ENCODE measurements around the gene CFAP126. TPM values are rescaled to one million over a fixed set of nuclear protein-coding genes. Genes with fewer than 3 reads are reported as not detected.
"Not testable (repeated sequence)": the region's sequence is repeated elsewhere in the genome, so short reads cannot be mapped to it uniquely, and the experiment has no call there.

The CFAP126 gene
- total and polyA plus RNA-seq, 9 donors, result 0.11 to 15.2 (median 1.7) TPM; not detected in 4

DNA sequence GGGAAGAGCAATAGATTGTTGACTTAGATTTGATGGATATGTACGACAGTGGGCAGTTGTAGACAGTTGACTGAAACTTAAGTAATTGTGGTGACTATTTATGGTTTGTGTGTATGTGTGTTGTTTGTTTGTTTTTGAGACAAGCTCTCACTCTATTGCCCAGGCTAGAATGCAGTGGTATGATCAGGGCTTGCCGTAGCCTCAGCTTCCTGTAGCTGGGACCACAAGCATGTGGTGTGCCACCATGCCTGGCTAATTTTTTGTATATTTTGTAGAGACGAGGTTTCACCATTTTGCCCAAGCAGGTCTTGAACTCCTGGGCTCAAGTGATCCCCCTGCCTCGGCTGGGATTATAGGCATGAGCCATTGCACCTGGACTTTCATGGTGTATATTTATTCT, 43.7 kb downstream of the CFAP126 start:
- no peaks in the 10 kb centered on the region for H3K9me3 ChIP-seq
- no peak overlapping the region for H3K27ac ChIP-seq
- peaks cover 1% of the 10 kb centered on the region for H3K4me1 ChIP-seq (ENCODE audit: insufficient read depth)
- no peak for DNase-seq
- H3K4me3 ChIP-seq, result no peak overlapping the region
- H3K36me3 ChIP-seq, result no peaks in the 10 kb centered on the region
- intact Hi-C loops (cut with DNase I), result no loop called here
- no peaks in the 10 kb centered on the region for H3K27me3 ChIP-seq
- TF ChIP-seq POLR2A (IDR thresholded peaks at IDR 0.05), result no peak
- WGBS, 3 donors, result 77 to 87% (median 80%) methylated on average over 4 of the region's 4 CpGs

DNA sequence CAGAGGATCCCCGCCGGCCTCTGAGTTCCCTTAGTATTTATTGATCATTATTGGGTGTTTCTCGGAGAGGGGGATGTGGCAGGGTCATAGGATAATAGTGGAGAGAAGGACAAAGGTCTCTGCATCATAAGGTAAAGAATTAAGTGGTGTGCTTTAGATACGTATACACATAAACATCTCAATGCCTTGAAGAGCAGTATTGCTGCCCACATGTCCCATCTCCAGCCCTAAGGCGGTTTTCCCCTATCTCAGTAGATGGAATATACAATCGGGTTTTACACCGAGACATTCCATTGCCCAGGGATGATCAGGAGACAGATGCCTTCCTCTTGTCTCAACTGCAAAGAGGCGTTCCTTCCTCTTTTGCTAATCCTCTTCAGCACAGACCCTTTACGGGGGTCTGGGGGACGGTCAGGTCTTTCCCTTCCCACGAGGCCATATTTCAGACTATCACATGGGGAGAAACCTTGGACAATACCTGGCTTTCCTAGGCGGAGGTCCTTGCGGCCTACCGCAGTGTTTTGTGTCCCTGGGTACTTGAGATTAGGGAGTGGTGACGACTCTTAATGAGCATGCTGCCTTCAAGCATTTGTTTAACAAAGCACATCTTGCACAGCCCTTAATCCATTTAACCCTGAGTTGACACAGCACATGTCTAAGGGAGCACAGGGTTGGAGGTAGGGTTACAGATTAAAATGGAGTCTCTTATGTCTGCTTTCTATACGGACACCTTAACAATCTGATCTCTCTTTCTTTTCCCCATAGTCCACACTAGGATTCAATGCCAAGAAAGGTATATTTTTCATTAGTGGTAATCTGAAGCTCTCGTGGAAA, 51.6 kb downstream of the CFAP126 start:
- H3K27ac ChIP-seq; H3K9me3 ChIP-seq; H3K4me1 ChIP-seq (ENCODE audit: insufficient read depth); intact Hi-C loops (cut with DNase I); H3K27me3 ChIP-seq; H3K4me3 ChIP-seq; H3K36me3 ChIP-seq; DNase-seq: not testable (repeated sequence)
- 72 to 78% (median 75%) methylated on average over 17 of the region's 17 CpGs for WGBS, 3 donors

Small RNAs within 50 kb of the gene (small RNA-seq; reads per million reads assigned to genes)
- gene AL592295.2 (not detected), gene RNU6-481P (not detected)

Other genes starting within 250 kb of the CFAP126 start
- 10 to 100 TPM; 18.1 to 54.0 (median 46.9) TPM for gene PFDN2, start 249.8 kb downstream of the CFAP126 start, total RNA-seq
- gene PFDN2, start 249.8 kb downstream of the CFAP126 start, polyA plus RNA-seq, result 10 to 100 TPM; 66.6 to 94.4 TPM
- 10 to 100 TPM; 25.4 to 37.1 (median 33.7) TPM for gene NIT1, start 249.8 kb downstream of the CFAP126 start, total RNA-seq
- 10 to 100 TPM; 36.7 to 37.5 TPM for gene NIT1, start 249.8 kb downstream of the CFAP126 start, polyA plus RNA-seq
- gene DEDD, start 235.2 kb downstream of the CFAP126 start, total RNA-seq, result 10 to 100 TPM; 19.0 to 40.2 (median 38.1) TPM
- gene DEDD, start 235.2 kb downstream of the CFAP126 start, polyA plus RNA-seq, result 10 to 100 TPM; 35.2 to 53.9 TPM
- gene UFC1, start 213.9 kb downstream of the CFAP126 start, total RNA-seq, result 100 to 1,000 TPM in 3 of 7 donors, 10 to 100 TPM in 4; 63.2 to 111 (median 96.1) TPM
- 100 to 1,000 TPM; 131 to 209 TPM for gene UFC1, start 213.9 kb downstream of the CFAP126 start, polyA plus RNA-seq
- 10 to 100 TPM; 16.7 to 41.9 (median 38.5) TPM for gene USP21, start 208.4 kb downstream of the CFAP126 start, total RNA-seq
- 10 to 100 TPM; 29.2 to 32.0 TPM for gene USP21, start 208.4 kb downstream of the CFAP126 start, polyA plus RNA-seq
- gene PPOX, start 201.4 kb downstream of the CFAP126 start, total RNA-seq, result 10 to 100 TPM; 20.1 to 37.9 (median 24.2) TPM
- gene PPOX, start 201.4 kb downstream of the CFAP126 start, polyA plus RNA-seq, result 10 to 100 TPM; 21.1 to 29.6 TPM
- 10 to 100 TPM; 23.1 to 40.6 (median 28.8) TPM for gene B4GALT3, start 190.4 kb downstream of the CFAP126 start, total RNA-seq
- 10 to 100 TPM; 24.2 to 44.0 TPM for gene B4GALT3, start 190.4 kb downstream of the CFAP126 start, polyA plus RNA-seq
- gene ADAMTS4, start 168.8 kb downstream of the CFAP126 start, total RNA-seq, result 100 to 1,000 TPM in 4 of 7 donors, 10 to 100 TPM in 3; 40.7 to 437 (median 103) TPM
- 10 to 100 TPM in 1 of 2 donors, under 1 TPM in 1; 0.90 to 19.4 TPM for gene ADAMTS4, start 168.8 kb downstream of the CFAP126 start, polyA plus RNA-seq
- gene NDUFS2, start 165.5 kb downstream of the CFAP126 start, total RNA-seq, result 100 to 1,000 TPM in 4 of 7 donors, 10 to 100 TPM in 3; 90.7 to 137 (median 105) TPM
- 100 to 1,000 TPM in 1 of 2 donors, 10 to 100 TPM in 1; 76.2 to 140 TPM for gene NDUFS2, start 165.5 kb downstream of the CFAP126 start, polyA plus RNA-seq
- gene FCER1G, start 152.6 kb downstream of the CFAP126 start, total RNA-seq, result 10 to 100 TPM in 4 of 7 donors, 1 to 10 TPM in 3; 7.1 to 38.0 (median 19.3) TPM
- gene FCER1G, start 152.6 kb downstream of the CFAP126 start, polyA plus RNA-seq, result 100 to 1,000 TPM in 1 of 2 donors, 10 to 100 TPM in 1; 38.3 to 270 TPM
- gene APOA2, start 144.2 kb downstream of the CFAP126 start, total RNA-seq, result 1 to 10 TPM in 1 of 7 donors, under 1 TPM in 1, not detected in 5; 0.85 to 4.3 TPM
- gene APOA2, start 144.2 kb downstream of the CFAP126 start, polyA plus RNA-seq, result not detected
- 10 to 100 TPM in 1 of 7 donors, 1 to 10 TPM in 6; 2.4 to 15.2 (median 7.5) TPM for gene TOMM40L, start 141.8 kb downstream of the CFAP126 start, total RNA-seq
- gene TOMM40L, start 141.8 kb downstream of the CFAP126 start, polyA plus RNA-seq, result 10 to 100 TPM in 1 of 2 donors, 1 to 10 TPM in 1; 3.7 to 10.4 TPM
- gene NR1I3, start 129.7 kb downstream of the CFAP126 start, total RNA-seq, result not detected
- gene NR1I3, start 129.7 kb downstream of the CFAP126 start, polyA plus RNA-seq, result not detected
- 10 to 100 TPM in 1 of 7 donors, 1 to 10 TPM in 5, under 1 TPM in 1; 0.69 to 20.2 (median 1.7) TPM for gene PCP4L1, start 109.1 kb downstream of the CFAP126 start, total RNA-seq
- 1 to 10 TPM; 2.6 to 9.4 TPM for gene PCP4L1, start 109.1 kb downstream of the CFAP126 start, polyA plus RNA-seq
- gene MPZ, start 57.9 kb downstream of the CFAP126 start, total RNA-seq, result 1 to 10 TPM; 1.4 to 3.8 (median 2.5) TPM
- gene MPZ, start 57.9 kb downstream of the CFAP126 start, polyA plus RNA-seq, result 1 to 10 TPM; 2.3 to 9.3 TPM
- gene SDHC, start 53.5 kb downstream of the CFAP126 start, total RNA-seq, result 100 to 1,000 TPM in 5 of 7 donors, 10 to 100 TPM in 2; 12.6 to 149 (median 126) TPM
- 100 to 1,000 TPM; 115 to 327 TPM for gene SDHC, start 53.5 kb downstream of the CFAP126 start, polyA plus RNA-seq
- gene FCGR2A, start 137.6 kb upstream of the CFAP126 start, total RNA-seq, result 10 to 100 TPM; 11.2 to 28.2 (median 15.1) TPM
- 10 to 100 TPM in 1 of 2 donors, 1 to 10 TPM in 1; 6.9 to 74.0 TPM for gene FCGR2A, start 137.6 kb upstream of the CFAP126 start, polyA plus RNA-seq
- gene HSPA6, start 156.7 kb upstream of the CFAP126 start, total RNA-seq, result 1 to 10 TPM; 1.2 to 7.9 (median 2.7) TPM
- gene HSPA6, start 156.7 kb upstream of the CFAP126 start, polyA plus RNA-seq, result 1 to 10 TPM in 1 of 2 donors, under 1 TPM in 1; 0.87 to 1.4 TPM
- gene FCGR3A, start 181.9 kb upstream of the CFAP126 start, total RNA-seq, result 10 to 100 TPM in 1 of 7 donors, 1 to 10 TPM in 6; 4.7 to 24.2 (median 6.6) TPM
- gene FCGR3A, start 181.9 kb upstream of the CFAP126 start, polyA plus RNA-seq, result 10 to 100 TPM in 1 of 2 donors, 1 to 10 TPM in 1; 7.7 to 44.3 TPM

Measured in ovary (tissue), 9 donors.